ENCODE measurements around the gene VPS37C. TPM values are rescaled to one million over a fixed set of nuclear protein-coding genes. Genes with fewer than 3 reads are reported as not detected.
A peak's percentile ranks its signal among the peaks of the same experiment; 100 is the strongest.

Gene VPS37C
- total and polyA plus RNA-seq, 10 of the 15 experiments (the other 5 are each of a cell fraction or from before 2014, with no cell fraction given): 0.39 to 16.5 (median 7.8) TPM

DNA sequence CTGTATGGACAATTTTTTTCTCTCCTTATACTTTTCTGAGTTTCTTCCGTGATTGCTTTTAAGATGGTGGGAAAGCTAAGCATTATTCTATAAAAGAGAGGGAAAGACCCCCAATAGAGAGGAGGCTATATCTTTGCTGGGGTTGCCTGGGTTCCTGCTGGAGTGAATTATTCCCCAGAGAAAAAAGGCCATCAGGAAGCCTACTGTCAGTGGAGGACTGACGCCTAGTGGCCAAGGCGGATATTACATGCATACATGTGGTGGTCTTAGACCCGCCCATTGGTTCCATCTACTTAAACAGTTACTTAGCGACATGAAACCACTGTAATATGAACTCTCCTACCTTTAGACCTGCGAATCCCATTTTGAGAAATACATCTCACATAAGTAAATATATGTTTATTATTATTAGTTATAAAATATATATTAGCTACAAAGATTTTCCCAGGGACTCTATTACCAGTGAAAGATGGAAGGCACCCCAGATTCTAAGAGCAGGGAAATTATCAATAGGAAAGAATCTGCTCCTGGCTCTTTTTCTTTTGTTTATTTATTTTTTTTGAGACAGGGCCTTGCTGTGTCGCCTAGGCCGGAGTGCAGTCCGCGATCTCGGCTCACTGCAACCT lies 26.4 kb upstream of the VPS37C start (continued):
- TF ChIP-seq, protein P1, sequence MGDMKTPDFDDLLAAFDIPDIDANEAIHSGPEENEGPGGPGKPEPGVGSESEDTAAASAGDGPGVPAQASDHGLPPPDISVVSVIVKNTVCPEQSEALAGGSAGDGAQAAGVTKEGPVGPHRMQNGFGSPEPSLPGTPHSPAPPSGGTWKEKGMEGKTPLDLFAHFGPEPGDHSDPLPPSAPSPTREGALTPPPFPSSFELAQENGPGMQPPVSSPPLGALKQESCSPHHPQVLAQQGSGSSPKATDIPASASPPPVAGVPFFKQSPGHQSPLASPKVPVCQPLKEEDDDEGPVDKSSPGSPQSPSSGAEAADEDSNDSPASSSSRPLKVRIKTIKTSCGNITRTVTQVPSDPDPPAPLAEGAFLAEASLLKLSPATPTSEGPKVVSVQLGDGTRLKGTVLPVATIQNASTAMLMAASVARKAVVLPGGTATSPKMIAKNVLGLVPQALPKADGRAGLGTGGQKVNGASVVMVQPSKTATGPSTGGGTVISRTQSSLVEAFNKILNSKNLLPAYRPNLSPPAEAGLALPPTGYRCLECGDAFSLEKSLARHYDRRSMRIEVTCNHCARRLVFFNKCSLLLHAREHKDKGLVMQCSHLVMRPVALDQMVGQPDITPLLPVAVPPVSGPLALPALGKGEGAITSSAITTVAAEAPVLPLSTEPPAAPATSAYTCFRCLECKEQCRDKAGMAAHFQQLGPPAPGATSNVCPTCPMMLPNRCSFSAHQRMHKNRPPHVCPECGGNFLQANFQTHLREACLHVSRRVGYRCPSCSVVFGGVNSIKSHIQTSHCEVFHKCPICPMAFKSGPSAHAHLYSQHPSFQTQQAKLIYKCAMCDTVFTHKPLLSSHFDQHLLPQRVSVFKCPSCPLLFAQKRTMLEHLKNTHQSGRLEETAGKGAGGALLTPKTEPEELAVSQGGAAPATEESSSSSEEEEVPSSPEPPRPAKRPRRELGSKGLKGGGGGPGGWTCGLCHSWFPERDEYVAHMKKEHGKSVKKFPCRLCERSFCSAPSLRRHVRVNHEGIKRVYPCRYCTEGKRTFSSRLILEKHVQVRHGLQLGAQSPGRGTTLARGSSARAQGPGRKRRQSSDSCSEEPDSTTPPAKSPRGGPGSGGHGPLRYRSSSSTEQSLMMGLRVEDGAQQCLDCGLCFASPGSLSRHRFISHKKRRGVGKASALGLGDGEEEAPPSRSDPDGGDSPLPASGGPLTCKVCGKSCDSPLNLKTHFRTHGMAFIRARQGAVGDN (IDR thresholded peaks at IDR 0.05): no peak
- TF ChIP-seq PAX8 (IDR thresholded peaks at IDR 0.05) (no peak), CHD4 (IDR thresholded peaks at IDR 0.05) (no peak), USF2 (IDR thresholded peaks at IDR 0.05; ENCODE audit: borderline replicate concordance, low read depth, low read length) (no peak), HDAC6 (IDR thresholded peaks at IDR 0.05; ENCODE audit: unreplicated experiment) (no peak), RAD21 (IDR thresholded peaks at IDR 0.05; ENCODE audit: insufficient read depth, low read depth, low read length) (peak; percentile 98), STAT1 (conservative IDR thresholded peaks at IDR 0.05) (peak; percentile 56; the same call in 1 of the 2 replicates), ZNF207 (IDR thresholded peaks at IDR 0.05; ENCODE audit: borderline replicate concordance) (no peak), ZNF384 (IDR thresholded peaks at IDR 0.05; ENCODE audit: borderline replicate concordance, low read depth, low read length) (no peak), RELA (IDR thresholded peaks at IDR 0.05; ENCODE audit: borderline replicate concordance, partially characterized antibody) (peak; percentile 40), IKZF2 (IDR thresholded peaks at IDR 0.05) (no peak), NFXL1 (IDR thresholded peaks at IDR 0.05; ENCODE audit: borderline replicate concordance) (no peak), CREM (IDR thresholded peaks at IDR 0.05; ENCODE audit: low read depth) (no peak), BHLHE40 (IDR thresholded peaks at IDR 0.05; ENCODE audit: borderline replicate concordance in 1 of 2, low read depth in 2 of 2, low read length in 1 of 2) (no peak), RB1 (IDR thresholded peaks at IDR 0.05; ENCODE audit: borderline replicate concordance) (peak; percentile 57; the same call in 1 of the 2 replicates), CTCF (IDR thresholded peaks at IDR 0.05 in 2 of 3, conservative IDR thresholded peaks at IDR 0.05 in 1 of 3; ENCODE audit: control insufficient read depth in 2 of 3, extremely low read depth in 1 of 3, insufficient read depth in 1 of 3, low read depth in 3 of 3, low read length in 3 of 3) (peak; percentile 90 to 98 (median 96); a peak in 5 of 6 replicates), ZNF592 (IDR thresholded peaks at IDR 0.05) (no peak), SMC3 (IDR thresholded peaks at IDR 0.05; ENCODE audit: borderline replicate concordance, low read length) (peak; percentile 96), KAT2A (conservative IDR thresholded peaks at IDR 0.05; ENCODE audit: control insufficient read depth, low read depth, low read length) (no peak)

Data from GM12878 (cell line).